ENCODE measurements around the gene EVI2B. TPM values are rescaled to one million over a fixed set of nuclear protein-coding genes. Genes with fewer than 3 reads are reported as not detected.
"Not testable (repeated sequence)": the region's sequence is repeated elsewhere in the genome, so short reads cannot be mapped to it uniquely, and the experiment has no call there.

EVI2B gene
- total RNA-seq, 1 donor from 2014 or later: 11.0 TPM

DNA sequence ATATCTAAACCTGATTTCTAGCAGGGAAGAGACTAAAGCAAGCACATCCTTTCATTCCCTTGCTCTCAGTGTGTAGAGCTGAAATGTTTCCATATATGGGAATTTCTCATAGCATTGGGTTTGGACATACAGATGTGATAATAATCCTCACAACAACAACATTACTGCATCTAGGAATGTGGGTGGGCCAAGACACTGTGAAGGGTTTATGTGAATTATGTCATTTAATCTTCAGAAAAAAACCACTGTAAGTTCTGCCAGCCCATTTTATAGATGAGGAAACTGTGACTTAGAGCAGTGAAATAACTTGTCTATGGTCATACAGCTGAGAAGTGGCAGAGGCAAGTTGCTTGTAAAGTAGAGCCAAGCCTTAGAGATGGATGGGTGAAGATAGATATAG lies 22.0 kb downstream of the EVI2B start:
- DNase-seq (ENCODE audit: extremely low spot score in 2 of 2): no peak
- no peak for TF ChIP-seq POLR2A (IDR thresholded peaks at IDR 0.05)
- TF ChIP-seq, protein P1, sequence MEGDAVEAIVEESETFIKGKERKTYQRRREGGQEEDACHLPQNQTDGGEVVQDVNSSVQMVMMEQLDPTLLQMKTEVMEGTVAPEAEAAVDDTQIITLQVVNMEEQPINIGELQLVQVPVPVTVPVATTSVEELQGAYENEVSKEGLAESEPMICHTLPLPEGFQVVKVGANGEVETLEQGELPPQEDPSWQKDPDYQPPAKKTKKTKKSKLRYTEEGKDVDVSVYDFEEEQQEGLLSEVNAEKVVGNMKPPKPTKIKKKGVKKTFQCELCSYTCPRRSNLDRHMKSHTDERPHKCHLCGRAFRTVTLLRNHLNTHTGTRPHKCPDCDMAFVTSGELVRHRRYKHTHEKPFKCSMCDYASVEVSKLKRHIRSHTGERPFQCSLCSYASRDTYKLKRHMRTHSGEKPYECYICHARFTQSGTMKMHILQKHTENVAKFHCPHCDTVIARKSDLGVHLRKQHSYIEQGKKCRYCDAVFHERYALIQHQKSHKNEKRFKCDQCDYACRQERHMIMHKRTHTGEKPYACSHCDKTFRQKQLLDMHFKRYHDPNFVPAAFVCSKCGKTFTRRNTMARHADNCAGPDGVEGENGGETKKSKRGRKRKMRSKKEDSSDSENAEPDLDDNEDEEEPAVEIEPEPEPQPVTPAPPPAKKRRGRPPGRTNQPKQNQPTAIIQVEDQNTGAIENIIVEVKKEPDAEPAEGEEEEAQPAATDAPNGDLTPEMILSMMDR (IDR thresholded peaks at IDR 0.05): no peak
- TF ChIP-seq POLR2AphosphoS5 (IDR thresholded peaks at IDR 0.05; ENCODE audit: insufficient read depth in 1 of 2, low read depth in 1 of 2): no peak
- intact Hi-C loops (cut with DNase I): no loop called here

DNA sequence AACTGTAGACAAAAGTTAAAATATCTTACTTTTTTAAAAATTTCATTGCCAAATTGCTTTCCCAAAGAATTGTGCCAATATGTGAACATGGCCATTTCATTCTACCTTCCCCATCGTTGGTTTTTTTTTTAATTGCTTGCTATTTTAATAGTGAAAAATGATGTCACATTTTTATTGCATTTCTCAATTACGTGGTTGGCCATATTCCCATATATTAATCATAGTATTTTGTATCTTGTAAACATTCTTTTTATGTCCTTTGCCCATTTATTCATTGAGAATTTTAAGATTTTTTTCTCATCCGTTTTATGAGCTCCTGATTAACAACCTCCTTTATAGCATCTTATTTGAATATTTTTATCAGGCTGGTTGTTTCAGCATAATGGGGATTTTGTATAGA lies 24.1 kb downstream of the EVI2B start:
- TF ChIP-seq, protein P1 (IDR thresholded peaks at IDR 0.05): no peak
- TF ChIP-seq POLR2AphosphoS5 (IDR thresholded peaks at IDR 0.05; ENCODE audit: insufficient read depth in 1 of 2, low read depth in 1 of 2): no peak
- no peak for TF ChIP-seq POLR2A (IDR thresholded peaks at IDR 0.05)
- H3K4me3 ChIP-seq: no peak overlapping the region
- H3K27me3 ChIP-seq: no peaks in the 10 kb centered on the region
- H3K4me1 ChIP-seq: no peaks in the 10 kb centered on the region
- DNase-seq (ENCODE audit: extremely low spot score in 2 of 2): no peak
- no peaks in the 10 kb centered on the region for H3K9me3 ChIP-seq
- H3K27ac ChIP-seq: no peak overlapping the region
- intact Hi-C loops (cut with DNase I): no loop called here
- H3K36me3 ChIP-seq: peaks cover 0 to 4% of the 10 kb centered on the region in 2 donors

More for the DNA sequence above, 22.0 kb downstream of the EVI2B start:
- no peaks in the 10 kb centered on the region for H3K27me3 ChIP-seq
- no peak overlapping the region for H3K27ac ChIP-seq
- no peaks in the 10 kb centered on the region for H3K36me3 ChIP-seq
- no peaks in the 10 kb centered on the region for H3K4me1 ChIP-seq
- no peaks in the 10 kb centered on the region for H3K9me3 ChIP-seq
- no peak overlapping the region for H3K4me3 ChIP-seq

- intact Hi-C loops (cut with DNase I); H3K4me1 ChIP-seq; H3K4me3 ChIP-seq; H3K36me3 ChIP-seq; DNase-seq (ENCODE audit: extremely low spot score in 2 of 2); H3K27me3 ChIP-seq; H3K27ac ChIP-seq; H3K9me3 ChIP-seq: not testable (repeated sequence)
Measured at GRCh38 chr17:31287932-31288331, 25.9 kb downstream of the EVI2B start.

GRCh38 chr17:31286587-31286986 lies 27.3 kb downstream of the EVI2B start:
- H3K9me3 ChIP-seq: no peaks in the 10 kb centered on the region
- intact Hi-C loops (cut with DNase I): no loop called here
- no peaks in the 10 kb centered on the region for H3K27me3 ChIP-seq
- DNase-seq (ENCODE audit: extremely low spot score in 2 of 2): no peak
- H3K4me3 ChIP-seq: no peak overlapping the region
- peaks cover 0 to 4% of the 10 kb centered on the region in 2 donors for H3K36me3 ChIP-seq
- no peaks in the 10 kb centered on the region for H3K4me1 ChIP-seq
- no peak overlapping the region for H3K27ac ChIP-seq
- no peak for TF ChIP-seq POLR2A (IDR thresholded peaks at IDR 0.05)

- intact Hi-C loops (cut with DNase I): no loop called here
Measured at GRCh38 chr17:31283841-31284240, 30.0 kb downstream of the EVI2B start.

DNA sequence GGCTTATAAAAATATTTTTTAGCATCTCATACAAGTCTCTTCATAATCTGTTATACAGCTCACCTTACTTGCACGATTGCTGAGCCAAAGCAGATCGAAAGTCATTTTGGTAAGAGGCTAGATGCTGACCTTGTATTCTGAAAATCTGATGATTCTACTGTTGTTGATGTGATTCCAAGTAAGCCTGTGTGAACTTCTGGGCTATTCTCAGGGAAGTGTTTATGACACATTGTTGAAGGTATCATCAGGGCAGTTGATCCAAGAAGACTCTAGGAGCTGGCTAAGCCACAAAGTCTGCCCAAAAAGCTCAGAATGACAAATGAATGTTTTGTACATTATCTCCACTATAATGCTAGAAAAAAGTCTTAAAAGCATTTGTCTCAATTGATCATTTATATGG lies 32.8 kb downstream of the EVI2B start:
- no peak for TF ChIP-seq POLR2A (IDR thresholded peaks at IDR 0.05)
- TF ChIP-seq POLR2AphosphoS5 (IDR thresholded peaks at IDR 0.05; ENCODE audit: insufficient read depth in 1 of 2, low read depth in 1 of 2): no peak
- TF ChIP-seq, protein P1 (IDR thresholded peaks at IDR 0.05): no peak
- no peaks in the 10 kb centered on the region for H3K9me3 ChIP-seq
- H3K27ac ChIP-seq: no peak overlapping the region
- DNase-seq (ENCODE audit: extremely low spot score in 2 of 2): no peak
- no peak overlapping the region for H3K4me3 ChIP-seq
- peaks cover 0 to 4% of the 10 kb centered on the region in 2 donors for H3K36me3 ChIP-seq
- intact Hi-C loops (cut with DNase I): no loop called here
- H3K4me1 ChIP-seq: no peaks in the 10 kb centered on the region
- H3K27me3 ChIP-seq: no peaks in the 10 kb centered on the region

More at GRCh38 chr17:31283841-31284240, 30.0 kb downstream of the EVI2B start:
- TF ChIP-seq, protein P1 (IDR thresholded peaks at IDR 0.05): no peak
- no peak for TF ChIP-seq POLR2A (IDR thresholded peaks at IDR 0.05)
- TF ChIP-seq POLR2AphosphoS5 (IDR thresholded peaks at IDR 0.05; ENCODE audit: insufficient read depth in 1 of 2, low read depth in 1 of 2): no peak
- Histone ChIP-seq H3K27ac (no peak overlapping the region), H3K27me3 (no peaks in the 10 kb centered on the region), H3K4me3 (no peak overlapping the region), H3K36me3 (peaks cover 0 to 4% of the 10 kb centered on the region in 2 donors), H3K4me1 (no peaks in the 10 kb centered on the region), H3K9me3 (no peaks in the 10 kb centered on the region)
- no peak for DNase-seq (ENCODE audit: extremely low spot score in 2 of 2)

All from vagina (tissue), 2 donors.